ENCODE measurements around the gene SYCE1.

Gene SYCE1

DNA sequence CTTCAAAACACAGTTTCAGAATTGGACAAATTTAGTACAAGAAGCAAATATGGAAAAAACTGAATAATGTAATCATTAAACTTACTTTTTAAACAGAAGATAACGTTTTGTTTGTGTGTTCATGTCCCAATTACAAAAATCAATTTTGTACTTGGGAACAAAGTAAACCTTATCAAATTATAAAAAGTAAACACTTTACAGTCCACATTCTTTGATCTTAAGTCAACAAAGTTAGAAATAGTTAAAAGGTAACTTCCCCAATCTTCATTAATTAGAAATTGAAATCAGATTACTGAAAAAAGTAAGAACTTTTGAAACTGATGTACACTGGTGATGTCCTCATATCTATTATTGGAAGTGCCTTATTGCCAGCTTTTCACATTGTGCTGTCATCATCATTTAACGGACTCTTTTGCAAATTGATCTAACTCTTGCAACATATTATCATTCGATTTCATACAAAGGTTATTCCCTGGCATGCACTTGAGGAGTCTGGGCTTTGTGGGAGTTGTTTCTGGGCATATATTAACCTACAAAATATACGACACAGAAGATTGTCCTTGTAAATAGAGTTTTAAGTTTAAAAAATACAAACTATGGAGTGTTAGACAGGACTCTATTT, 53.4 kb downstream of the SYCE1 start:
- DNase-seq (ENCODE audit: low spot score): no peak

DNA sequence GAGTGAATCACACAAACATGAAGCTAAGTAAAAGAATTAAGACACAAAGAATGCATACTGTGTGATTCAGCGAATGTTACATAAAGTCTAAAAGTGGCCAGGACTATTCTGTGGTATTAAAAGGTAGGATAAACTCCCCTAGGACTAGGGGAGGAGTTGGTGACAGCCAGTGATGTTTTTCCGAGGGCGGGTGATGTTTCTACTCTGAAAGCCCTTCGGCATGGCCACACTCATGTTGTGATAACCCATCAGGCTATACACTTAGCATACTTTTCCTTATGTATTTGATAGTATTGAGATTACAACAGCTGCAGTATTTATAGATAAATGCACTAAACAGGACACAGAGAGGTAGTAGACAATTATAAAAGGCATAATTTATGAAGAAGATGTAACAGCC, 54.0 kb downstream of the SYCE1 start:
- DNase-seq (ENCODE audit: low spot score): no peak

- no peak for DNase-seq (ENCODE audit: low spot score)
These were observed 55.7 kb downstream of the SYCE1 start for GRCh38 chr10:133509700-133510099.
